NCI-H1092 (cell line): Measurements from ENCODE around the gene GCNT1.
"Not testable (repeated sequence)": the region's sequence is repeated elsewhere in the genome, so short reads cannot be mapped to it uniquely, and the experiment has no call there.

Source experiments
- DNase-seq: peaks from one replicate; lab custom pipeline; 2025; lab: John Stamatoyannopoulos, UW

GCNT1 gene

GRCh38 chr9:76443887-76444286, 15.1 kb upstream of the GCNT1 start:
- DNase-seq = no peak

DNA sequence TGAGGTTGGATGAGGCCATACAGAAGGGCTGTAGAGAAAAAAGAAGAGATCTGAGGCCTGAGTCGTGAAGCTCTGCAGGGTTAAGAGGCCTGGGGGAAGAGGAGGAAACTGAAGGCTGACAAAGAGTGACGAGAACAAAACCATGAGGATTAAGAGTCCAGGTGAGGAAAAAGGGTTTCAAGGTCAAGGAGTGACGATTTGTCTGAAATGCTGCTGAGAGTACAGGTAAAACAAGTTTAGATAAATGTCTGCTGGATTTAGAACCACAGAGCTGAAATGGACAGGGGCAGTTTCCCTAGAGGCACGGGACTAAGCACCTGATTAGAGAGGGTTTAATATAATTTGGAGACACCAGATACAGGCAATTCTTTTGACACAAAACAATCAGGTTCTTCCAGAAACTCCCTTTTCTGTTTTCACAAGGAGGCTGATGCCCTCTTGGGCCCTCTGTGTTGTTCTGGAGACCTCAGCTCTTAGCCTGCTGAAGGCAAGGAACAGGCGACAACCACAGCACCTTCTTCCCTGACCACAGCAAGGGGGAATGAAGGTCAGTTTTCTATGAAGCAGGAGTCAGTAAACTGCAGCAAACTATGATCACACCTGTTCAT, 14.6 kb upstream of the GCNT1 start:
- DNase-seq = no peak

DNA sequence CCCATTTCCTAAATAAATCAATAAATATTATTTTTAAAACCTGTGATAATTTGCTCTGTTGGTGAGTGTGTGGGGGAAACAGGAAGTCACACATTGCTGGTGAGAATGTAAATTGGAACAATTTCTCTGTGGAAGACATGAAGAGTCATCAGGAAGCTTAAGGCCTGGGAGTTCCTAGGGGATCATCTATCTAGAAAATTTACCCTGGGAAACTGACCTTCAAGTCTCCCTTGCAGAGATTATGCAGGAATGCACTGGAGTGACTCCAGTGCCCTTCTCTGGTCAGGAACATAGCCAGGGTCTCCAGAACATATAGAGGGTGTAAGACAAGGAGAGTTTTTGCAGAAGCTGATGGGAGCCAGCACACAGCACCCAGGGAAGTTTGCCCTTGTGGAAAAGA, 13.0 kb upstream of the GCNT1 start:
- DNase-seq = no peak

DNA sequence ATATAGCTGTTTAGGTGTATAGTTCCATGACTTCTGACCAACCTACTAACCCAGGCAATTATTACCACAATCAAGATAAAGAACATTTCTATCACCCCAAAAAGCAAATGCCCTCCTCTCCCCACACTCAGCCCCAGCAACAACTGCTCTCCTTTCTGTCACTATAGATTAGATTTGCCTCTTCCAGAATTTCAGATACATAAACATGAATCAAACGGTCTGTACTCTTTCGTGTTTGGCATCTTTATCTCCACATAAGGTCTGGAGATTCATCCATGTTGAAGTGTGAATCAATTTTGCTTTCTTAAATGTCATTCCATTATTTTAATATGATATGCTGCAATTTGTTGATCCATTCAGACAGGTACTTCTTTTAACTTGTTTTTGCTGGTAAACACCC, 10.5 kb upstream of the GCNT1 start:
- no peak for DNase-seq

DNA sequence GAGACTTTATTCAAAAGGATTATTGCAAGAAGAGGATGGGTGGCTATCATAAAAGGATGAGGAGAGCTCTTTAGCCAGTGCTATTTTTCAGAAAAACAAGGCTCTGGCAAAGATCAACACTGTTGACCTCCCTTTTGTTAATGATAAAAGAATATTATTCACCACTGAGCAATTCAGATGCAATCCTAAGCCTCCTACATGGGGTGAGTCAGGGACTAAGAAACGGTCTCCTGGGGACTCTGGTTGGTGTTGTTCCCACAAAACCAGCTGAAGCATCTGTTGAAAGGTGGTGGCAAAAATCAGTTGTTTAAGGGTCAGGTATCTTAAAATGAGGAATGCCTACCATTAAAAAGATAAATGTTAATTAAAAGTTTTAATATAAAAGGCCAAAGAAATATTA, 7.7 kb upstream of the GCNT1 start:
- DNase-seq = no peak

- peak; percentile 47 for DNase-seq
Observed at GRCh38 chr9:76452839-76453238, 6.1 kb upstream of the GCNT1 start.

GRCh38 chr9:76453785-76454184, 5.2 kb upstream of the GCNT1 start:
- no peak for DNase-seq

DNA sequence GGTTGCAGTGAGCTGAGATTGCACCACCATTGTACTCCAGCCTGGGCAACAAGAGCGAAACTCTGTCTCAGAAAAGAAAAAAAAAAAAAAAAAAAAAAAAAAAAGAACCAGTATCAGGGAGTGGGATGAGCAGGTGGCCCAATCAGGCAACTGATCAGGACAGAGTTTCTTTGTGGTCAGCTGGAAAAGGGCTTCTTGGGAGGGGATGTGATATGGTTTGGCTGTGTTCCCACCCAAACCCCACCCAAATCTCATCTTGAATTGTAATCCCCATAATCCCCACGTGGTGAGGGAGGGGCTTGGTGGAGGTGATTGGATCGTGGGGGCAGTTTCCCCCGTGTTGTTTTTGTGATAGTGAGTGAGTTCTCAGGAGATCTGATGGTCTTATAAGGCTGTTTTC, 4.7 kb upstream of the GCNT1 start:
- no peak for DNase-seq

DNA sequence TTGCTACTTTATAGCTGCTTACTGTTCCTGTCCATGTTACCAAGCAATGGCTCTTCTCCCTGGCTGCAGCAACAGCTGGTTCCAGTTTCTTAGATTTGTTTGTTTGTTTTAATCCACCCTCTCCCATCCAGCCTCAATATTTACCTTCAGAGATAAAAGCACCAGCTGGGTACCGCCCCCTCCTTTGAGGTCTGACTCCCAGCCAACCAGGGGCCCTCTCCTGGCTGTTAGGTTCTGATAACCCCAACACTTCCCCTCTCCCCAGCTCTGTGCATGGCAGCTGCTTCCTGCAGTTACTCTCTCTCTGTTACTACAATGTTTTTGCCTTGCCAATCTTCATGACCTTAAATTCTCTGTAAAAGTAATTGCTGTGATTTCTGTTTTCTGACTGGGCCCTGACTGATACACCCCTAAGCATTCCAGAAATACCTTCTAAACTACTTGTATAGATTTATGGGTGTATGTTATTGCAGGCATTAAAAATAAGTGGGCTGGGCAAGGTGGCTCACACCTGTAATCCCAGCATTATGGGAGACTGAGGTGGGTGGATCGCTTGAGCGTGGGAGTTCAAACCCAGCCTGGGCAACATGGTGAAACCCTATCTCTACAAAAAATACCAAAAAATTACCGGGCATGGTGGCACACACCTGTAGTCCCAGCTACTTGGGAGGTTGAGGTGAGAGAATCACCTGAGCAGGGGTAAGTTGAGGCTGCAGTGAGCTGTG, 2.6 kb upstream of the GCNT1 start:
- DNase-seq = peak; percentile 82

DNA sequence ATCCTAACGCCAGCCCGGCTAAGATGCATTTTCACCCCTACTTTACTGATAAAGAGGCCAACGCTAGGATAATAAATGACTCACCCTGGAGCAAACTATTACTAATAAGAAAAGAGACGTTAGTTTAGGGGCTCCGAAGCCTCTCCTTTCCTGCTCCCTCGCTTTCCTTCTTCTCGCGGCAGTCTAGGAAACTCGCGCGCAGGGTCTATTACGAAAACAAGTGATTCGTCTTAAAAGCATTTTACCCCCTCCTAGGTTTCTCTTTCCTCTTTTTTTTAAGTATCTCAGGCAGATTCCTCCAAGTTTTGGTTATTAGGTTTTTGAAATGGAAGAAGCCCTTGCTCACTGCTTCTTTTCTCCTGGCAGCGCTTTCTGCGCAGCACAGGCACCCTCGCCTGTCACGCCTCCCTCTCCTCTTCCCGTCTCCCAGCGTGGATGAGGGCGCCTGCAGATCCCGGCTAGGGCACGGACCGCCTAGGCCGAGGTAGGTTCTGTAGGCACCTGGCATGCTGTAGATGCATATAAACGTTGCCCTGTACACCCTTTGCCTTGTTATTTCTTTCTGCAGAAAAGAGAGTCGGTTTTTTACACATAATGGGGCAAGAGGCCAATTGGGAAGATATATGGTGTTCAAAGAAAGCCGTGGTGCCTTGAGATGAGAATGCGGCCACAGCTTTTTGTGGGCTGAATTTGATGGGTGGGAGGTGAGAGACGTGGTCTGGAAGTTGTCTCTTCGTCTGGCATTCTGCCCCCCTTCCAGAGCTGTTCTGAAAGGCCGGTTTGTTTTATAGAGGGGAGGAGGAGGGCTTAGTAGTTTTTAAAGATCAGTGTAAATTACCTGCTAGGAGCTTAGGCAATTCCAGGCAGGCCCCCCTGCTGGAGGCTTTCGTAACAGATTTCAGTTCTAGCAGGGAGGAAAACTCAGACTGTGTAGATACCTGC, 983 bp downstream of the GCNT1 start:
- DNase-seq = peak; percentile 26

DNA sequence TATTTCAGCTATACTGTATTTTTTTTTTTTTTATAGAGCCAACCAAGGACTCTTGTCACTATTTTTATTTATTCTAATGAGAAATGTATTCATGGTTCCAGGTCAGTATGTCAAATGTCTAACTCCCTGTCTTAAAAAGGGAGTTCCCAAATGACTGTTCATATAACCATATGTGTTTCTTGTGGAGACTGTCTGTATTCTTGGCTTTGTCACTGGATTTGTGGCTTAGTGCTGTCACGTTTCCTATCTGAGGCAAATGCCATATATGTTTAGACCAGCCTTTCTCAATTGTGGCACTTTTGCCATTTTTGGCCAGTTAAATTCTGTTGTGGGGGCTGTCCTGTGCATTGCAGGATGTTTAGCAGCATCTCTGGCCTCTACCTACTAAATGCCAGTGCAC, 3.1 kb downstream of the GCNT1 start:
- DNase-seq = no peak

- DNase-seq = no peak
Observed at GRCh38 chr9:76463211-76463610, 4.2 kb downstream of the GCNT1 start.

DNA sequence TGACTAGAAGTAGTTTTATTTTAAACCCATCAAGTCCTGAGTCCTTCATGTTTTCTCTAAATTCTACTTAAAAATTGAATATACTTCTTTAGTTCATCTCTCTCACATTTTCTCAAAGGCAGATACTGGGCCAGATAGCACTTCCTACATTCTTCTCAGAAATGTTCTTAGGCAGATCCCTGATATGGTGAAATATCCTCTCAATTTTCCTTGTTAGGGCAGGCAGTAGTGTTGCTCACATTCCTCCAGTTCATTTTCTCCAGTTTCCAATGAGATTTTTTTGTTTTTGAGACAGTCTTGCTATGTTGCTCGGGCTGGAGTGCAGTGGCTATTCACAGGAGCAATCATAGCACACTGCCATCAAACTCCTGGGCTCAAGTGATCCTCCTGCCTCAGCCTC, 5.7 kb downstream of the GCNT1 start:
- DNase-seq = no peak

DNA sequence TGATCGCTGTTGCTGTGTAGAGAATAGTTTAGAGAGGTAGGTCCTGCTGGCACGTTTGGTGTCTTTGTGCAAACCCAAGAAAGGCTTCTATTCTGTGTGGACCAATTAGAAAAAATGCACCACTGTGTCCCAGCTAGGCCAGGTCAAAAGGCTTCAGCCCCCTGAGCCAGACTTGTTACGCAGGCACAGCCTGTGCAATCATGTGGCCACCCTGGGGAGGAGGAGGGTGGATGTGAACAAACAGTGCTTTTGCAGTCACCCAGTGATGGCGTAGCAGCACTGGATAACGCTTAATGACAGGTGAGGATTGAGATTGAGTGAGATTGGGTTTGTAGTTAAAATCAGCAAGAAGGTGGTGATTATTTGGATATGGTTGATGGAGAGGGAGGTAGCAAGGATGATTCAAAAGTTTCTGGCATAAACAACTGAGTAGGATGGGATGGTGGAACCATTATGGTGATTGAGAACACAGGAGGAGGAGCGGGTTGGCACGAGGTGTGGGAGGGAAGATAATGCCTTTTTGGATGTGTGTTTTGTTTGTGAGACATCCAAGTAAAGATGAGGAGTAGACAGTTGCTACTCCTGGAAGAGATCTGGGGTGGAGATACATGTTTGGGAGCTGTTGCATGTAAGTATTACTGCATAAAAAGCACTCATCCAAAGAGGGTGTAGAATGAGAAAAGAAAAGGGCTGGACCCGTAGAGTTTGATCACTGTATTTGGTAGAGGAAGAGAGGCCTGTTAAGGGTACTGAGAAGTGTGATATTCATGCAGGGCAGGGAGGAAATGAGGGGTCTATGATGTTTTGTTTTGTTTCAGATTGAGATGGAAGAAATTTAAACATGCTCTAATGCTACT, 6.7 kb downstream of the GCNT1 start:
- no peak for DNase-seq

- DNase-seq = no peak
Observed at GRCh38 chr9:76466299-76466605, 7.3 kb downstream of the GCNT1 start.

DNA sequence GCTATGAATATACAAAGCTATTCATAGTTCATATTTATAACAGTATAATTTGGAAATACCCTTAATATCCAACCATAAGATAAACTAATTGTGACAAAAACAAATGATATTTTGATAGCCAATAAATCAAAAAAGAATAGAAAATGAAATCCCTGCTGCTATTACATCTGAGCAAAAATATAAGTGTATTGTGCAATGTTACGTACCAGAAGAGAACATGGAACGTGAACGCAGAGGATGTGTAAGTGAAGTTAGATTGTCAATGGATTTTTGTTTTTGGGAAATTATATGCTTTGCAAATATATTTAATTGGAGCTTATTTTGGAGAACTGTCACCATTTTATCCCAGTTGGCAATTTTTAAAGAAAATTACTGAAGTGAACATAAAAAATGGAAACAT, 15.4 kb downstream of the GCNT1 start:
- DNase-seq = no peak

DNA sequence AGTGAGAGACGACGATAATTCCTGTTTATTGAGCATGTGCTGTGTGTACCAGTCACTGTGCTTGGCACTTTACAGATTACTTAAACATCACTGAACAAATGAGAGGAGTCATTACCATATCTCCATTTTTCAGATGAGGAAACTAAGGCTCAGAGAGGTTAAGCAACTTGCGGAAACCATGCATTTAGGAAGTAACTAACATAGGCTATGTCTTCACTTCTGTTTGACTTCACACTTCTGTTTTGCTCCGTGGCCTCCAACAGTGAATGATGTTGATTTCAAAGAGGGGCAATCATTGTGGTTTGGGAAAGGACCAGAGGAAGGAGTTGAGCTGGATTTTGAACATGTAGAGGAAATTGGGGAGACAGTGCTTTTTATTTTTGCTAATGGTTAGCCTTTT, 16.7 kb downstream of the GCNT1 start:
- no peak for DNase-seq

GRCh38 chr9:76477818-76478217, 18.8 kb downstream of the GCNT1 start:
- DNase-seq = not testable (repeated sequence)

DNA sequence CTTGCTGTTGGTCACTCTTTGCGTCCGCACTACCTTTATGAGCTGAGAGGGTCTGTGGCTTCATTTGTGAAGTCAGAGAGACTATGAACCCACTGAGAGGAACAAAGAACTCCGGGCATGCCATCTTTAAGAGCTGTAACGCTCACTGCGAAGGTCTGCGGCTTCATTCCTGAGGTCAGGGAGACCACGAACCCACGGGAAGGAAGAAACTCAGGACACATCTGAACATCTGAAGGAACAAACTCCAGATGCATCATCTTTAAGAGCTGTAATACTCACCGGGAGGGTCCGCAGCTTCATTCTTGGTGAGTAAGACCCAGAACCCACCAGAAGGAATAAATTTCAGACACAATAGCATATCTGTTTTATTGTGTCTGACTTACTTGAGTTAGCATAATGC, 19.2 kb downstream of the GCNT1 start:
- no peak for DNase-seq

- DNase-seq = not testable (repeated sequence)
Observed at GRCh38 chr9:76479337-76479736, 20.4 kb downstream of the GCNT1 start.

- no peak for DNase-seq
Observed at GRCh38 chr9:76486151-76486550, 27.2 kb downstream of the GCNT1 start.
